GM12891 (cell line): ENCODE measurements around the gene LPO.

Experiments
- POLR2A ChIP-seq: IDR thresholded peaks from 2 replicates; pipeline ENCODE4 v1.6.1; 2011; ENCODE audit warnings: low read depth, low read length, control low read depth
- POLR2AphosphoS5 ChIP-seq: IDR thresholded peaks from 2 replicates; pipeline ENCODE4 v1.6.1; 2011; ENCODE audit warnings: low read depth, low read length, control low read depth
- TAF1 ChIP-seq: IDR thresholded peaks from 2 replicates; pipeline ENCODE4 v1.6.1; 2011; ENCODE audit warnings: low read depth, low read length, control low read depth

DNA sequence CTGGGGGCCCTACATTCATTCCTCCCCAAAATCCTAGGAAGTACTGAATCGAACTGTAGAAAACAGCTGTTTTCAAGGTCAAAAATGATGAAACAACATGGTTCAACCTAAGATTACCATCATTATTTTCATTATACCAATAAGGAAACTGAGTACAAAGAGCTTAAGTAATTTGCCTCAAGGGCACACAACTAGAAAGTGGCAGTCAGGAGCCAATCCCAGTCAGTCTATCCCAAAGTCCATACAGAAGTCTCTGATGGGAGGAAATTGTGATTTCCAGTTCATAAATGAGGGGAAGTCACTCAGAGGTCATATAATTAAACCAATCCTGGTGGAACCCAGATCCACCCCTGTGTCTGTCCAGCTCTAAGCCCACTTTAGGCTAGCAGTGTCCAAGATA lies 8.4 kb downstream of the LPO start:
- no peak for TF ChIP-seq POLR2A
- TF ChIP-seq POLR2AphosphoS5, result no peak
- no peak for TF ChIP-seq TAF1
